Right renal pelvis (tissue), 4 donors: ENCODE results near the gene PRR16. TPM values are rescaled to one million over a fixed set of nuclear protein-coding genes. Genes with fewer than 3 reads are reported as not detected.

Experiments used
- DNase-seq, 4 donors: peaks; one replicate each; pipeline ENCODE4 v3.0.0-alpha.2; 2013; ENCODE audit warnings: low read depth in 4 of 4, low spot score in 3 of 4, missing footprints in 1 of 4
- polyA plus RNA-seq, 4 donors: library from polyadenylated mRNA; unstranded; fragments of 120-200 nt; gene quantifications; one replicate each; pipeline ENCODE4 v1.2.1, GENCODE V29; 2013; ENCODE audit not compliant: insufficient read length in 4 of 4

The PRR16 gene
- polyA plus RNA-seq, 4 donors = 2.8 to 6.1 (median 4.8) TPM

DNA sequence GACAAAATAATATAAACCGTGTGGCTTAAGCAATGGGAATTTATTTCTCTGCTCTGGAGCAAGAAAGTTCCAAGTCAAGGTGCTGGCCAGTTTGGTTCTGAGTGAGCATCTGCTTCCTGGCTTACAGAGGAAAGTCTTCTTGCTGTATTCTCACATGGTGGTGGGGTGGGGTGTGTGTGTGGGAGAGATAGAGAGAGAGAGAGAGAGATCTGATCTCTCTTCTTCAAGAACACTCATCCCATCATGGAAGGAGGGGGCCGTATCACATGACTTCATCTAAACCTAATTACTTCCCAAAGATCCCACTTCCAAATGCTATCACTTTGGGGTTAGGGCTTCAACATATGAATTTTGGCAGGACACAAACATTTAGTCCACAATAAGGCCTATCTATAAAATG lies 91.2 kb downstream of the PRR16 start:
- DNase-seq = no peak

GRCh38 chr5:120564013-120564412 lies 99.9 kb downstream of the PRR16 start:
- DNase-seq = no peak

- no peak for DNase-seq
Observed at GRCh38 chr5:120567066-120567465, 103.0 kb downstream of the PRR16 start.

GRCh38 chr5:120567921-120568320 lies 103.8 kb downstream of the PRR16 start:
- DNase-seq = no peak

- DNase-seq = no peak
Observed at GRCh38 chr5:120568711-120569110, 104.6 kb downstream of the PRR16 start.

DNA sequence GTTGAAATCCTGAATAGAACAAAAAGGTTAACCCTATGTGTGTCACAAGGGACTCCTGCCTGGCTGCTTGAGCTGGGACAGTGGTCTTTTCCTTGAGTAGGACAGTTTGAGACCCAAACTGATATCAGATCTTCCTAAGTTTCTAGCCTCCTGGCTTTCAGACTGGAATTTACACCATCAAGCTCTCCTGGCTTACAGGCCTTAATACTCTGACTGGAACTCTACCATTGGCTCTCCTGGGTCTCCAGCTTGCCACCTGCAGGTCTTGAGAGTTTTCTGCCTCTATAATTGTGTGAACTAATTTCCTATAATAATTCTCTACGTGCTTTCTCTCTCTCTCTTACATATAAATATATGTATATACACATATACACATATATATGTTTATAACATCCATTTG lies 112.5 kb downstream of the PRR16 start:
- no peak for DNase-seq

DNA sequence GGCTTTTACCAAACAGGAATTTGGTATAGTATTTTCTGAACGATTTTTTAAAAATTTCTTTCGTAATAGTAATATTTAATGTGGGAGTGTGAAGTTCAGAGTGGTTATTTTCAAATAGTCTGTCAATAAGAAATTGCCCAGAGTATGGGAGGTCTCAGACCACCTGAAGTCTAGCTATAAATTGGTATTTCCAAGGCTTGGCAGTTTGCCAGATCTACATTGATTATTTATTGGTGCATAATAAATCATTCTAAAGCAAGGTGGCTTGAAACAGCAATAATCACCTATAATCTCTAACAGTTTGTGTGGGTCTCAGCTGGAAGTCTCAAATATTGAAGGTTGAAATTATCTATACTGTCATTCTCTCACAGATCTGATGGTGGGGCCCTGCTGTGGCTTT lies 118.5 kb downstream of the PRR16 start:
- no peak for DNase-seq

DNA sequence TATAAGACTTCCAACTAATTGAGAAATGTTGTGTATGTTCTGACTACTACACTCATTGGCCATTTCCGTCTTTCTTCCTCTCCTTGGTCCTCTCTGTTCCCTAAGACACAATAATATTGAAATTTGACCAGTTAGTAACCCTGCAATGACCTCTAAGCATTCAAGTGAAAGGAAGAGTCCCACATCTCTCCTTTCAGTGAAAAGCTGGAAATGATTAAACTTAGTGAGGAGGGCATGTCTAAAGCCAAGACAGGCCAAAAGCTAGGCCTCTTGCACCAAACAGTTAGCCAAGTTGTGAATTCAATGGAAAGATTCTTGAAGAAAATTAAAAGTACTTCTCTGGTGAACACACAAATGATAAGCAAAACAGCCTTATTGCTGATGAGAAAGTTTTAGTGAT lies 122.5 kb downstream of the PRR16 start:
- no peak for DNase-seq

DNA sequence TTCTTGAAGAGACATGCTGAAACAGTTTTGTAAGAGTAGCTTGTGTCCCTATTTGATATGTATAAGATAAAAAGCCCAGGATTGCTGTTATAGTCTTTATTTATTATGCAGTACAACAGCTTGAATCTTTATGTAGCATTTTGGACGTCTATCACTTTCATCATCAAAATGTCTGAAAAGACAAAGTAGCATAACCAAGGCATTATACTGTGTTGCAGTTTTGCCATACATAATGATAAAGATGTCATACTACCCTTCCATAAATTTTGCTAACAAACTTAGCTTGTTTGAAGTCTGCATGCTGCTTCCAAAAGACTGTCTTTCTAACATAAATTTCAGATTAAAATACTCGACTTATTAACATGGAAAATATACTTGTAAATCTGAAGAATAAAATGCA lies 127.8 kb downstream of the PRR16 start:
- no peak for DNase-seq

DNA sequence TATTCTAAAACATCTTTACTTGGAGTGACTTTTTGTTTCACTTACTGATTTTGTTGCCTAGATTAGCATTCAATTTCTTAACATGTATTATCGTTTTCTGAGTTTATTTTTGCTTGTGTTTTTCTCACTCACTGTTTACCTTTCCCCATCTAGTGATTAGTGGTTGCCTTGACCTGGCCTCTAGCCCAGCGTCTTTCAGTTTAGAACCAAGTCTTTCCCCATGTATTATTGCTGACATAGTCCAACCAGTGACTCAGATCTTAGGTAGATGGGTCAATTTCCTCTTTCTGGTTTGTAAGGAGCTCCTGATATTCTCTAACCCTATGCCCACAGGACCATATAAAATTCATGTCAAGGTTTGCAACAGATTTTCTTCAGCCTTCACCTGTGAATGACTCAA lies 135.5 kb downstream of the PRR16 start:
- no peak for DNase-seq

DNA sequence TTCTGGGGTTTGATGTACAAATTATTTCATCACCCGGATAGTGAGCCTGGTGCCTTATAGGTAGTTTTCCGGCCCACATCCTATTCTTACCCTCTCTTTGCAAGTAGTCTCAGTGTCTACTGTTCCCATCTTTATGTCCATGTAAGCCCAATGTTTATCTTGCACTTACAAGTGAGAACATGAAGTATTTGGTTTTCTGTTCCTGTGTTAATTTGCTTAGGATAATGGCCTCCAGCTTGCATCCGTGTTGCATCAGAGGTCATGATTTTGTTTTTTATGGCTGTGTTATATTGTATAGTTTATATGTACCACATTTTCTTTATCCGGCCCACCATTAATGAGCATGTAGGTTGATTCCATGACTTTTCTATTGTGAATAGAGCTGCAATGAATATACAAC lies 136.5 kb downstream of the PRR16 start:
- no peak for DNase-seq

- no peak for DNase-seq
Observed at GRCh38 chr5:120602033-120602432, 137.9 kb downstream of the PRR16 start.

DNA sequence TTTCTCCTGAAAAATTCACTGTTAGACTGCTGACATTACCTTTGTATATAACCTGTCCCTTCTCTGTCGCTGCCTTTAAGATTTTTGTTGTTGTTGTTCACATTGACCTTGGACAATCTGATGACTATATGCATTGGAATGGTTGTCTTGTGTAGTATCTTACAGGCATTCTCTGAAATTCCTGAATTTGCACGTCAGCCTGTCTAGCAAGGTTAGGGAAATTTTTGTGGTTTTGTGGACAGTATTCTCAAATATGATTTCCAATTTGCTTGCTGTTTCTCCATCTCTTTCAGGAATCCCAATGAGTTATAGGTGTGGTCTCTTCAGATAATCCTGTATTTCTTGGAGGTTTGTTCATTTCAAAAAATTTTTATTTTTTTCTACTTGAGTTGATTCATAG lies 140.8 kb downstream of the PRR16 start:
- DNase-seq = no peak

DNA sequence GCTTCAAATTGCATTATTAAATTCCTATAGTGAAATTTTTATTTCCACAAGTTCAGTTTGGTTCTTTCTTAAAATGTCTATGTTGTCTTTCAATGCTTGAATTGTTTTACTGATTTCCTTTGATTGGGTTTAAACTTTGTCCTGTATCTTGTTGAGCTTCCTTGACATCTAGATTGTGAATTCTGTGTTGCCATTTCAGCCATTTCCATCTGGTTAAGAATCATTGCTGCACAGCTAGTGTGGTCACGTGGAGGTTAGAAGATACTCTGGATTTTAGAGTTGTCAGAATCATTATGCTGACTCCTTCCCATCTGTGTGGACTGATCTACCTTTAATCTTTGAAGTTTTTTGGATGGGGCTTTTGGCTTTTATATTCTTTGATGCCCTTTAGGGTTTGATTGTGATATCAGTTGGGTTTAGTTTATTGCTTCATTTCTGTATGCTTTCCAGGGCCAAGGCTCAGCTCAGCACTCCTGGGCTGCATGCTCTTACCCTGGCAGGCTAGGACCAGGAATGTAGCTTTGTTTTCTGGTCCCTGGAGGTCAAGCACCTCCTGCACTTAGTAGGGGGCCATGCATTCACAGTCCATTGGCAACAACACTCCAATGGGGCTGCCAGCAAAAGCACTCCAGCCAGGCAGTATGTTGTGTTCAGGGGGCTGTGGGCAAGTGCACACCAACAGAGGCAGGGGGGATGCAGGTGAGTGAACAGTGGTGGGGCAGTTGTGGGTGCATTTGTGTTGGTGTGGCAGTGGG lies 141.4 kb downstream of the PRR16 start:
- no peak for DNase-seq

DNA sequence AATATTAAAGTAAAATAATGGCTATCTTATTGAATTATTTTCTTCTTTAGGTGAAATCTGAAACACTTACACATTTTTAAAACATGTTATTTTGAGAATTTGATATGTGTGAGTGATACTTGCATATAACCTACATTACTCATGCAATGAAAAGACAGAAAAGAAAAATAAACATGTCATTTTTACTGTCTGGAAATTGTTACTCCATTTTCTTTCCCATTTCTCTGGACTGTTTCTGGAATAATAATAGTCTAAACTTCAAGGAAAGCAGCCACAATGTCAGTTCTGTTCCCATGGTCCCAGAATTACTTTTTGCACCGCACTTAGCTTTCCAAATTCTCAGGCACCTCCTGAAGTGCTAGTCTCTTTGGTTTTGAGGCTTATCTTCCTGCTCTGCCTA lies 145.5 kb downstream of the PRR16 start:
- DNase-seq = no peak

DNA sequence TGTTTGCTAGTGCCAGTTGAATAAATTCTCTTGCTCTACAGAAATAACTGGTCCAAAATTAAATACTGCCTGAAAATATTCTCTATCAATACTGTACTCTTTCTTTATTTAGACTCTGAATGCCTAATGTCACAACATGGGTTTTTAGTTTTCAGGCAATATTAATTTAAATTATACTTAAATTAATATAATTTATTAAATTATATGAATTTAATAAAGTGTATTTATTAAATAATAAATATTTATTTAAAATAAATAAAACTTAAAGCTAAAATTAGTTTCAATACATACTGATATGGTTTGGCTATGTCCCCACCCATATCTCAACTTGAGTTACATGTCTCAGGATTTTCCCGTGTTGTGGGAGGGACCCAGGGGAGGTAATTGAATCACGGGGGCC lies 146.0 kb downstream of the PRR16 start:
- no peak for DNase-seq

DNA sequence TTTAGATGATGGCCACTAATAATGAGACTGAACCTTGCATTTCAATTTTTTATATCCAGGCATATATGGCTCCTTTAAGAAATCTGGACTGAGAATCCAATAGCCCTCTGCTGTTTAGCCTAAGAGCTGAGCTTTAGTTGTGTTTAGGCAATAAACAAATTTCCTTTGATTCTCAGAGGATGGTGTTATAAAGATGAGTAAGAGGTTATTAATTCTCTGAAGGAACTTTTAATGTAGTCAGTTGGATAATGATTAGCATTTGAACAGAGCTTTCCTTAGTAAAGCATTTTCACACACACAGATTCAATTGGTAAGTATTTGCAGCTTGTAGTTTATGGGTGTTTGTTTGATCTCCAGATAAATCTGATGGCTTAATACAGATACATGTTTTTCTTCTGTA lies 149.6 kb downstream of the PRR16 start:
- DNase-seq = no peak

- DNase-seq = no peak
Observed at GRCh38 chr5:120614531-120615180, 150.6 kb downstream of the PRR16 start.

GRCh38 chr5:120615967-120616645 lies 152.0 kb downstream of the PRR16 start:
- no peak for DNase-seq

- no peak for DNase-seq
Observed at GRCh38 chr5:120621339-120621738, 157.2 kb downstream of the PRR16 start.

DNA sequence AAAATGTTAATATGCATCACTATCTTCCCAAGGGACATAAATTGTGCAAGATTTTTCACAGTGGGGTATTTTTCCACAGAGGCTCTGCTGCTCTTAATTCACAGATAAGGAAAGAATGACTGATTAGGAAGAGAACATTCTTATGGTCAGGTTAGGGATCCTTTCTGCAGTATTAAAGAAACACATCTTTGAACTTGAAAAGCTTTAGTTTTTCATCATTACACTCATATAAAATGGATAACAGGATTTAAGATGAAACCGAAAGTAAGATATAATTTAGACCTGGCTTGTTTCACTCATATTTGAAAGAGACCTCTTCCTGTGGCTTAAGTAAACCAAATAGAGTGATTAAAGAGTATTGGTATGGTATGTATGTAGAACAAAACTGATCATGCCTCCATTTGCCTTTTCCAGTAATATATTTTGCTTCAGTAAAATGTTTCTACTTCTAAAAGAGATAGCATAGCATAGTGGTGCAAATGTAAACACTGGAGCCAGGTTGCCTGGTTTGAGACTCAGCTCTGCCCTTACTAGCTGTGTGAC lies 160.0 kb downstream of the PRR16 start:
- no peak for DNase-seq

DNA sequence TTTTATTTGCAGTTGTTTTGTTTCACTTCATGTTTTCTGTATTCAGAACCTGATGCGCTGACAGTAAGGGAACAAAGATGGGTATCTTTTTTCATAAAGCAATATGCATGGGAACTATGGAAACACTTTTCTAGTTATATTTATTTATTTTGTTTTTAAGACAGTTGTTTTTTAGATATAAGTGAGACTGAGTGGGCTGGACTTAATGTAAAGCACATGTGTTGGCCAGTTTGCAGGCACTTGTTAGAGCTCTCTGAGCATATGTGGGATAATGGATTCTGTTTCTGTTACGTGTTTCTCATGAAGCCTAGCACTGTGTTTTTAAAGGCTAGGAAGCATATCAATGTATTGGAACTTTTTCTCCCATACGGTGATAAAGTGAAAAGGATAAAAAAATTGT lies 164.1 kb downstream of the PRR16 start:
- DNase-seq = no peak
